IMR-90 (cell line): ENCODE data around the gene MEF2A. TPM values are rescaled to one million over a fixed set of nuclear protein-coding genes. Genes with fewer than 3 reads are reported as not detected.

Source experiments
- ATAC-seq: fragments of 200-7000 bp; cut with Tn5 transposase; 2 replicates; pipeline ENCODE4 v1.9.1; 2020; ENCODE audit warnings: low read depth, mild to moderate bottlenecking, moderate library complexity
- BruUV-seq: library from RNA; stranded (reverse); fragments of 400-500 nt; replicated peaks from 2 replicates; lab custom pipeline; 2021; lab: Mats Ljungman, UMichigan
- CTCF ChIA-PET: fragments of 300-600 bp; formaldehyde crosslinking; extraction: SDS; loops from one replicate; lab custom pipeline; 2021; ENCODE audit warnings: antibody characterized with exemption; lab: Yijun Ruan, JAX
- POLR2A ChIA-PET: fragments of 300-600 bp; sonication (Branson Sonifier 250); formaldehyde crosslinking; loops from one replicate; lab custom pipeline; 2022; ENCODE audit warnings: antibody characterized with exemption; ENCODE audit not compliant: unreplicated experiment; lab: Charles Lee
- DNase-seq: peaks from one replicate; pipeline ENCODE4 v3.0.0; 2013
- H2AFZ ChIP-seq: replicated peaks from 2 replicates; pipeline ENCODE3; 2013; ENCODE audit warnings: low read length, mild to moderate bottlenecking; ENCODE audit not compliant: poor library complexity
- H2AK5ac ChIP-seq: 2 replicates; pipeline ENCODE4 v1.6.1; 2013; ENCODE audit warnings: low read depth, low read length, inconsistent platforms
- H2AK9ac ChIP-seq: replicated peaks from 2 replicates; pipeline ENCODE3; 2013; ENCODE audit warnings: mild to moderate bottlenecking, low read depth, low read length, moderate library complexity; ENCODE audit not compliant: poor library complexity
- H2BK120ac ChIP-seq: 2 replicates; pipeline ENCODE4 v1.6.1; 2013; ENCODE audit warnings: low read depth, low read length, inconsistent platforms
- H2BK15ac ChIP-seq: 3 replicates; pipeline ENCODE4 v1.6.1; 2013; ENCODE audit warnings: low read depth, low read length, inconsistent platforms
- H2BK20ac ChIP-seq: 2 replicates; pipeline ENCODE4 v1.6.1; 2013; ENCODE audit warnings: low read depth, mild to moderate bottlenecking, inconsistent platforms, low read length, moderate library complexity
- H2BK5ac ChIP-seq: 2 replicates; pipeline ENCODE4 v1.6.1; 2013; ENCODE audit warnings: mild to moderate bottlenecking, low read depth, low read length, inconsistent platforms; ENCODE audit not compliant: poor library complexity, severe bottlenecking
- H3K14ac ChIP-seq: replicated peaks from 2 replicates; pipeline ENCODE4 v1.6.1; 2013; ENCODE audit warnings: low read depth, low read length, inconsistent platforms
- H3K18ac ChIP-seq: 2 replicates; pipeline ENCODE4 v1.6.1; 2013; ENCODE audit warnings: low read depth, low read length, control low read depth
- H3K23ac ChIP-seq: 2 replicates; pipeline ENCODE4 v1.6.1; 2013; ENCODE audit warnings: low read depth, low read length, inconsistent platforms
- H3K27ac ChIP-seq: 2 replicates; pipeline ENCODE4 v1.5.1; 2013; ENCODE audit warnings: mild to moderate bottlenecking, control low read depth, low read length; ENCODE audit not compliant: insufficient read depth
- H3K27me3 ChIP-seq: 2 replicates; pipeline ENCODE4 v1.6.1; 2013; ENCODE audit warnings: low read length; ENCODE audit not compliant: control insufficient read depth, insufficient read depth
- H3K36me3 ChIP-seq: 2 replicates; pipeline ENCODE4 v1.6.1; 2013; ENCODE audit warnings: low read length, mixed read lengths; ENCODE audit not compliant: control insufficient read depth, insufficient read depth
- H3K4ac ChIP-seq: 2 replicates; pipeline ENCODE4 v1.6.1; 2013; ENCODE audit warnings: low read depth, low read length, inconsistent platforms
- H3K4me1 ChIP-seq: 2 replicates; pipeline ENCODE4 v1.6.1; 2013; ENCODE audit warnings: low read length, mixed read lengths; ENCODE audit not compliant: control insufficient read depth, insufficient read depth
- H3K4me2 ChIP-seq: 2 replicates; pipeline ENCODE4 v1.6.1; 2013; ENCODE audit warnings: low read depth, mild to moderate bottlenecking, control low read depth, low read length, moderate library complexity
- H3K4me3 ChIP-seq: 2 replicates; pipeline ENCODE4 v1.5.1; 2013; ENCODE audit warnings: low read depth, mild to moderate bottlenecking, control low read depth, low read length, moderate library complexity; ENCODE audit not compliant: insufficient read depth
- H3K56ac ChIP-seq: 2 replicates; pipeline ENCODE4 v1.6.1; 2013; ENCODE audit warnings: low read length, inconsistent platforms; ENCODE audit not compliant: insufficient read depth; ENCODE audit errors: extremely low read depth
- H3K79me1 ChIP-seq, 2 experiments: 2 replicates each; pipeline ENCODE4 v1.6.1; 2013; ENCODE audit warnings: low read length in 2 of 2, inconsistent platforms in 1 of 2, low read depth in 1 of 2
- H3K9ac ChIP-seq: 2 replicates; pipeline ENCODE4 v1.6.1; 2013; ENCODE audit warnings: low read depth, low read length, control low read depth
- H3K9me1 ChIP-seq: 2 replicates; pipeline ENCODE4 v1.6.1; 2013; ENCODE audit warnings: low read length, inconsistent platforms; ENCODE audit not compliant: insufficient read depth
- H3K9me3 ChIP-seq: 2 replicates; pipeline ENCODE4 v1.6.1; 2013; ENCODE audit warnings: low read length; ENCODE audit not compliant: control insufficient read depth, insufficient read depth
- H4K20me1 ChIP-seq: 2 replicates; pipeline ENCODE4 v1.6.1; 2013; ENCODE audit warnings: low read length, inconsistent platforms; ENCODE audit not compliant: insufficient read depth
- H4K5ac ChIP-seq: 2 replicates; pipeline ENCODE4 v1.6.1; 2013; ENCODE audit warnings: mild to moderate bottlenecking, low read depth, low read length, control low read depth
- H4K8ac ChIP-seq, 2 experiments: 2 replicates each; pipeline ENCODE4 v1.6.1; 2013; ENCODE audit warnings: low read depth in 2 of 2, low read length in 2 of 2, control low read depth in 1 of 2, inconsistent platforms in 1 of 2
- H4K91ac ChIP-seq: 2 replicates; pipeline ENCODE4 v1.6.1; 2013; ENCODE audit warnings: low read depth, low read length, inconsistent platforms; ENCODE audit not compliant: insufficient read depth
- RFX5 ChIP-seq: IDR thresholded peaks from 2 replicates; pipeline ENCODE4 v1.8.0; 2012; ENCODE audit warnings: low read depth, mild to moderate bottlenecking, low read length, moderate library complexity
- dilution Hi-C: fragments of 300-500 bp; cut with HindIII; formaldehyde crosslinking; loops from one replicate; pipeline ENCODE4 v1.14.3; 2018; ENCODE audit warnings: low sequenced_read_pairs; ENCODE audit not compliant: unreplicated experiment
- in situ Hi-C: fragments of 300-500 bp; cut with MboI; formaldehyde crosslinking; loops from 3 replicates; pipeline ENCODE4 v1.14.3; 2019; ENCODE audit warnings: low sequenced_read_pairs, inconsistent platforms, mixed read lengths
- intact Hi-C: fragments of 100-400 bp; cut with micrococcal nuclease; formaldehyde crosslinking; loops from 2 replicates; pipeline ENCODE4 v1.10.0; 2022
- polyA plus RNA-seq, 3 experiments: library from polyadenylated mRNA; depleted of rRNA; stranded (reverse); fragments of >200 nt; gene quantifications; 2 replicates each; pipeline ENCODE4 v1.2.3, GENCODE V29; 2012; ENCODE audit warnings: low replicate concordance in 1 of 3
- total RNA-seq: library from RNA; depleted of rRNA; stranded (reverse); fragments of >200 nt; gene quantifications from 2 replicates; pipeline ENCODE4 v1.2.3, GENCODE V29; 2012

The MEF2A gene
- total and polyA plus RNA-seq, 2 of the 4 experiments (the other 2 are of a cell fraction) = 16.1 to 16.7 TPM

GRCh38 chr15:99680276-99680675 is 114.5 kb downstream of the MEF2A start:
- Histone ChIP-seq H3K18ac (no peak overlapping the region), H3K4me2 (no peak overlapping the region), H2AFZ (no peak overlapping the region), H2AK9ac (no peak overlapping the region), H3K56ac (no peak overlapping the region), H3K9me3 (no peaks in the 10 kb centered on the region), H3K4me1 (no peaks in the 10 kb centered on the region), H4K91ac (no peak overlapping the region), H3K4ac (no peak overlapping the region), H3K79me1 (peaks cover 0 to 19% of the 10 kb centered on the region in 2 experiments), H4K20me1 (no peaks in the 10 kb centered on the region), H2BK15ac (no peak overlapping the region), H3K36me3 (peaks cover 10% of the 10 kb centered on the region), H3K23ac (no peak overlapping the region), H3K9me1 (peaks cover 3% of the 10 kb centered on the region; the same call in 1 of the 2 replicates), H4K5ac (no peak overlapping the region), H3K27me3 (no peaks in the 10 kb centered on the region), H2BK120ac (no peak overlapping the region), H2BK5ac (no peak overlapping the region), H2BK20ac (no peak overlapping the region), H3K27ac (no peak overlapping the region), H3K9ac (no peak overlapping the region), H2AK5ac (no peak overlapping the region), H3K14ac (no peak overlapping the region), H4K8ac (no peak overlapping the region), H3K4me3 (no peak overlapping the region)
- DNase-seq = no peak
- ChIA-PET CTCF (interaction anchor here (0.6 kb wide), 1 partner anchor 195 kb away, joined by 3 read pairs; no protein-coding TSS in a partner anchor), POLR2A (no interaction called here)
- ATAC-seq = no peak
- dilution Hi-C loops = no loop called here
- no peak for TF ChIP-seq RFX5
- BruUV-seq = no TSS peak
- in situ Hi-C loops = no loop called here
- intact Hi-C loops = no loop called here
